AG10803 (cell line): Measurements from ENCODE around the gene LSAMP.

Experiments
- DNase-seq: peaks from one replicate; pipeline ENCODE4 v3.0.0; 2010; ENCODE audit warnings: low read depth
- H3K4me3 ChIP-seq: 2 replicates; pipeline ENCODE4 v1.5.1; 2011; ENCODE audit warnings: mild to moderate bottlenecking, low read length, control low read depth
- TF ChIP-seq, protein P1 (sequence below): conservative IDR thresholded peaks from 2 replicates; pipeline ENCODE4 v1.5.1; 2011; ENCODE audit warnings: mild to moderate bottlenecking, low read length, control low read depth, inconsistent platforms

LSAMP gene

DNA sequence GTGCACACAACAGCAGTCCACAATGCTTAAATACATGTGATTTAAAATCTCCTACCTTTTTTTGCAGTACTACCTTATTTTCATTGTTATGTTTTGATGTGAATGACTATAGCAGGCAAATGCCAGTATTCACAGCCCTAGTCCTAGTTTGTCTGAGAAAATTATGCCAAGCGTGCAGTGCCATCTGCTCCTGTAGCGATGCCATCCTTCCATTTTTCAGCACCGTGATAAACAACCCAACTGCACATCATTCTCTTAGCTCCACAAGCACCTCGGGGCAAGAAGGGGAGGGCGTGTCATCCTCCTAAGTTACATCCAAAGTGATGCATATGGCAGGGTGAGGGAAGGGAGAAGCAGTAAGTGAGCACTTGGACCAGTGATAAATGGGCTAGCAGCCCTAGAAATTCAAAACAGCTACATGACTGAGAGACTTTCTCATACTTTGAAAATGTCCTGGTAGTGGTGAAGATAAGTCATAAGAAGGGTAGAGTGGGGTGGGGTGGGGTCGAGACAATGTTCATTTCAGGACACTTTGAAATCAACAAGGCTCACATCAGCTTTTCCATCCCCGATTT is 198.8 kb downstream of the LSAMP start:
- DNase-seq: no peak
- H3K4me3 ChIP-seq: no peak overlapping the region
- TF ChIP-seq, protein P1, sequence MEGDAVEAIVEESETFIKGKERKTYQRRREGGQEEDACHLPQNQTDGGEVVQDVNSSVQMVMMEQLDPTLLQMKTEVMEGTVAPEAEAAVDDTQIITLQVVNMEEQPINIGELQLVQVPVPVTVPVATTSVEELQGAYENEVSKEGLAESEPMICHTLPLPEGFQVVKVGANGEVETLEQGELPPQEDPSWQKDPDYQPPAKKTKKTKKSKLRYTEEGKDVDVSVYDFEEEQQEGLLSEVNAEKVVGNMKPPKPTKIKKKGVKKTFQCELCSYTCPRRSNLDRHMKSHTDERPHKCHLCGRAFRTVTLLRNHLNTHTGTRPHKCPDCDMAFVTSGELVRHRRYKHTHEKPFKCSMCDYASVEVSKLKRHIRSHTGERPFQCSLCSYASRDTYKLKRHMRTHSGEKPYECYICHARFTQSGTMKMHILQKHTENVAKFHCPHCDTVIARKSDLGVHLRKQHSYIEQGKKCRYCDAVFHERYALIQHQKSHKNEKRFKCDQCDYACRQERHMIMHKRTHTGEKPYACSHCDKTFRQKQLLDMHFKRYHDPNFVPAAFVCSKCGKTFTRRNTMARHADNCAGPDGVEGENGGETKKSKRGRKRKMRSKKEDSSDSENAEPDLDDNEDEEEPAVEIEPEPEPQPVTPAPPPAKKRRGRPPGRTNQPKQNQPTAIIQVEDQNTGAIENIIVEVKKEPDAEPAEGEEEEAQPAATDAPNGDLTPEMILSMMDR: no peak

DNA sequence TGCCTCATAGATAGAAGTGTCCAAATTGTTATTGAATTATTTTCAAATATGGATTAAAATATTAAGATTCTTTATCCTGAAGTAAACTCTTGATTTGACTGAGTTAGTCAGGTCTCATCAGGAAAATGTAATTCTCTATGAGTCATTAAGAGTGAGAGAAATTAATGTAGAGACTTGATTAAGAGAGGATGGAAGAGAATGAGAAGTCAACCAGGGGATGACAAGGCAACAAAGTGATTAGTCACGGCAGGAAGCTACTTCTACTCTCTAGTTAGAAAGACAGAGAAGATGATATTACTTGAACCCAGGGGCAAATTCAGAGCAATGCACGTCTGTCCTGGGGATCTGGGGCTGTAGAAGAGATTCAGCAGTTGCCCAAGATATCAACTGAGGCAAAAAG is 202.5 kb downstream of the LSAMP start:
- no peak overlapping the region for H3K4me3 ChIP-seq
- DNase-seq: no peak
- TF ChIP-seq, protein P1: no peak

DNA sequence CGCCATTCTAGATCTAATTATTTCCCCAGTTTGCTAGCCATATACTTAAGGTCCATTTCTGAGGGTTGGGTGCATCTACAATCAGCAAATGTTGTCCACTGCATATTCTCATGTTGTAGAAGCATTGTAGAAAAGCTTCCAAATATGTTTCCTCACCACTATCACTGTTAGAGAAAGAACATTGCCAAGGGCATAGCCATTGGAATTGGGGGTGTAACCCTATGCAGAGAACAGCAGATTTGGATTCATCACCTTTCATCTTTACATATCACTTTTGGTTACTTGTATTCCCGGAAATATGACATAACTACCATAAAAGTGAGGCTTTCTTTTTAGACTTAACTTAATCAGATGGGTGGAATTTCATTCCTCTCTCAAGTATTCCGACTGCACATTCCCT is 203.6 kb downstream of the LSAMP start:
- no peak for DNase-seq
- H3K4me3 ChIP-seq: no peak overlapping the region
- TF ChIP-seq, protein P1: no peak

DNA sequence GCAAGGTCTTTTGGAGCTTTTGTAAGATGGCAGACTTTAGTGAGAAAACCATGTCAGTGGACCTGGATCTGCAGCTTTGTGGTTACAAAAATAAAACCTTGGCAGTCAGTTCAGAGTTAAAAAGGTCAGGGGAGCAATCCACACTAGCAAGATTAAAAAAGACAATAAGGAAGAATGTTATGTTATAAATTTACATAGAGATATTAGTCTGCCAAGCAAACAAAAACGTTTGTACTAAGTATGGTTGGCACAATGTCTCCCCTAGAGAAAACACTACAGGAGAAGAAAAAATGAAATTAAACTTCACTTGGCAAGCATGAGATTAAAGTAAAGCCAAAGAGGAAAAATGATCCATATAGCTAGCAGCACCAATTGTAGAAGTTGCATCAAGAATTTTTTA is 205.0 kb downstream of the LSAMP start:
- TF ChIP-seq, protein P1: no peak
- no peak overlapping the region for H3K4me3 ChIP-seq
- no peak for DNase-seq

DNA sequence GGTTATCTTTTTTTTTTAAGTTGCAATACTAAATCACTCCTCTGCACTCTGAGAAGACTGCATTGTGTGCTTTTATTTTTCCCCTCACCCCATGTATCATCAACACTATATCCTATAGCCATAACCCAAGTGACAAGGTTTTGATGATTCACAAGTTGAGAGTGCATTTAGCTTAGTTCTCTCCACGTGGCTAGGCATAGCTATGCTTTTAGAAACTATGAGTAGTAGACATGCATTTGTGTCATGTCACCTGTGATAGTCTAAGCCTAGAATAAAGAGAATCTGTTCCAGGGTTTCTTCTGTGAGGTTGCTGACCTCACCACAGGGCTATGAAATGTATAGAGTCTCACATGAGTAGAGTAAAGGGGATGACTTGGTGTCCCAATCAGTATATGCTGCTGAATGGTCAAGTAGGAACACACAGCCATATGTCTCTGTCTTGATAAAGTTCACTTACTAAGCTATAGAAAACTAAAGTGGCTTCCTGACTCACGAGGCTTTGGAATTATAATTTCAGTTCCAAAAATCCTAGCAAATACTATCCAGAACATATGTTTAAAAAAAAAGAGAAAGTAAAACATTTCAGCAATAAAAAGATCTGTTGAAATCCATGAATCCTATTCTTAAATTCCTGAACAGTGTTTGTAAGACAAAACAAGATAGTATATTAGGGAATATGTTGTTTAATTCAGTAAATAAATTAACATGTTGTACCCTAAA is 206.3 kb downstream of the LSAMP start:
- TF ChIP-seq, protein P1: no peak
- no peak for DNase-seq
- no peak overlapping the region for H3K4me3 ChIP-seq

DNA sequence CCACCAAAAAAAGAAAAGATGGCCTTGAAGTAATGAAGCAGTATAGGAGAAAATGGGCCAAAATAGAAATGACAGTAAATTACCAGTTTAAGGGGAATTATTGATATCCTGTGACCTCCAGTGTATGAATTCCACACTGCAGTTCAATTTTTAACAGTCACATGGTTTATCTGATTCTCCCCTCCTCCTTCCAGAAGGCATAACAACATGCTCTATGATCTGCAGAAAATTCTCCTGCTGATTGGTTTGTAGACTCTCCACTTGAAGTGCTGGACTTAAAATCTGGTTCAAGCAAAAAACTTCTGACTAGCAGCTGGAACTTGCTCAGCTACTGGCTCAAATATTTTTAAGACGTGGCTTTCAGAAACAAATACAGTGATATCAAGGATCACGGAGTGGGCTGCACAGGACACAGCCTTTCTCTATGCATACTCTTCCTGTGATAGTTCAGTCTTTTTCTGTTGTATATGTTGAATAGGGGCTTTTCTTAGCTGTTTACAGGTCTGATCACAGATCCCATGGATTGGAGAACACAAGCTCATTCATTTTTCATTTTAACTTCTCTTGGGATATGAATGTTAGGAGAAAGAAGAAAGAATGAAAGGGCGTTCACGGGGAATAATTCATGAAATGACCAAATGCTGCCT is 211.5 kb downstream of the LSAMP start:
- no peak for DNase-seq
- TF ChIP-seq, protein P1: no peak
- H3K4me3 ChIP-seq: no peak overlapping the region

DNA sequence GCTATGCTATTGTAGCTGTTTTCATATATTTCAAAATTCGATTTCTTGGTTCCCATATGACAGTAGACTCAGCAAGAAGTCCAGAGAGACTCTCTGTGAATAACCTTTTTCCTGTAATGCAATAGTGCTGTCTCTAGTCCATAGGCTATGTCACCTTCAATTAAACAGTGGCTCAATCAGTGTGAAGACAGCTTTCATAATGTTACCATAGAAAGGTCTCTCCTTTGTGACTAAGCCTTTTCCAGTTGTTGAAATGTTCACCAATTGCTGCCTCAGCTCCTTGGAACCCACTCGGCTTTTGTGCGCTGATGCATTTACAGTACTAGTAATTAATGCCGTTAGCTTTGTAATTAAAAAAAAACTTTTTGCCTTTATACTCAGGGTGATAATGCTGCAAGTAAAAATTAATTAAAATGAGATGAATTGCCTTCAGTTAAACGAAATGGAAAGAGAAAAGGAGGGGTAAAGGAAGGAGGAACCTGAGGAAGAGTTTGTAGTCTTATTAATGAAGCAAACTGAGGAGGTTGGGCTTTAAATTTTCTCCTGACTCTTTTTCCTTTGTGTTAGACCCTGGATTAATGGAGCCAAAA is 214.8 kb downstream of the LSAMP start:
- H3K4me3 ChIP-seq: no peak overlapping the region
- TF ChIP-seq, protein P1: no peak
- no peak for DNase-seq
